ENCODE results near the gene FAM9C. TPM values are rescaled to one million over a fixed set of nuclear protein-coding genes. Genes with fewer than 3 reads are reported as not detected.
A peak's percentile ranks its signal among the peaks of the same experiment; 100 is the strongest.

The FAM9C gene
- total and polyA plus RNA-seq, 2 experiments from 2014 or later = not detected

GRCh38 chrX:13008851-13009250, 35.6 kb downstream of the FAM9C start:
- H3F3A ChIP-seq (ENCODE audit: insufficient read depth) = peaks cover 17% of the 10 kb centered on the region
- H3K27ac ChIP-seq = no peak overlapping the region
- no peak overlapping the region for H3K4me3 ChIP-seq
- H3K9me3 ChIP-seq (ENCODE audit: low read depth) = no peaks in the 10 kb centered on the region
- in situ Hi-C loops (cut with MboI) = no loop called here
- no peaks in the 10 kb centered on the region for H3K9me2 ChIP-seq (ENCODE audit: insufficient read depth)
- H2AFZ ChIP-seq = no peak overlapping the region
- H3K36me3 ChIP-seq (ENCODE audit: low read depth) = no peaks in the 10 kb centered on the region
- TF ChIP-seq EZH2 (IDR thresholded peaks at IDR 0.05; ENCODE audit: insufficient read depth, poor library complexity, severe bottlenecking) (no peak), EZH2phosphoT487 (IDR thresholded peaks at IDR 0.05; ENCODE audit: insufficient read depth, low read depth) (no peak)
- H3K79me2 ChIP-seq (ENCODE audit: insufficient read depth) = no peaks in the 10 kb centered on the region
- peaks cover 28% of the 10 kb centered on the region for H3K4me1 ChIP-seq (ENCODE audit: insufficient read depth)
- DNase-seq = no peak
- no peaks in the 10 kb centered on the region for H4K20me1 ChIP-seq (ENCODE audit: insufficient read depth)
- H3K9ac ChIP-seq = no peak overlapping the region
- no peaks in the 10 kb centered on the region for H3K27me3 ChIP-seq (replicated peaks; ENCODE audit: insufficient read depth)
- WGBS, 2 experiments (ENCODE audit: low coverage in 1 of 2, low lambda C conversion rate in 2 of 2, missing lambda C conversion rate in 2 of 2) = 96 to 100% methylated on average over 3 of the region's 3 CpGs
- H3K4me2 ChIP-seq (ENCODE audit: unreplicated experiment) = no peak overlapping the region

GRCh38 chrX:13008189-13008533, 36.3 kb downstream of the FAM9C start:
- H3K4me3 ChIP-seq = no peak overlapping the region
- H3K9me2 ChIP-seq (ENCODE audit: insufficient read depth) = no peaks in the 10 kb centered on the region
- no peak overlapping the region; the same call in 1 of the 2 replicates for H3K27ac ChIP-seq
- TF ChIP-seq EZH2 (IDR thresholded peaks at IDR 0.05; ENCODE audit: insufficient read depth, poor library complexity, severe bottlenecking) (no peak), EZH2phosphoT487 (IDR thresholded peaks at IDR 0.05; ENCODE audit: insufficient read depth, low read depth) (no peak)
- no peak overlapping the region for H3K9ac ChIP-seq
- DNase-seq = no peak
- 61% methylated on average over 2 of the region's 2 CpGs for WGBS, 2 experiments (ENCODE audit: low coverage in 1 of 2, low lambda C conversion rate in 2 of 2, missing lambda C conversion rate in 2 of 2)
- H3K27me3 ChIP-seq (replicated peaks; ENCODE audit: insufficient read depth) = no peaks in the 10 kb centered on the region
- no peaks in the 10 kb centered on the region for H3K79me2 ChIP-seq (ENCODE audit: insufficient read depth)
- no peaks in the 10 kb centered on the region for H3K36me3 ChIP-seq (ENCODE audit: low read depth)
- H3F3A ChIP-seq (ENCODE audit: insufficient read depth) = peaks cover 17% of the 10 kb centered on the region
- H4K20me1 ChIP-seq (ENCODE audit: insufficient read depth) = no peaks in the 10 kb centered on the region
- no peak overlapping the region for H2AFZ ChIP-seq
- H3K9me3 ChIP-seq (ENCODE audit: low read depth) = no peaks in the 10 kb centered on the region
- in situ Hi-C loops (cut with MboI) = no loop called here
- no peak overlapping the region for H3K4me2 ChIP-seq (ENCODE audit: unreplicated experiment)
- peaks cover 28% of the 10 kb centered on the region for H3K4me1 ChIP-seq (ENCODE audit: insufficient read depth)

GRCh38 chrX:13007519-13008188, 36.8 kb downstream of the FAM9C start:
- H3K79me2 ChIP-seq (ENCODE audit: insufficient read depth) = no peaks in the 10 kb centered on the region
- no peaks in the 10 kb centered on the region for H4K20me1 ChIP-seq (ENCODE audit: insufficient read depth)
- H3F3A ChIP-seq (ENCODE audit: insufficient read depth) = peaks cover 17% of the 10 kb centered on the region
- no peaks in the 10 kb centered on the region for H3K9me3 ChIP-seq (ENCODE audit: low read depth)
- no peak overlapping the region for H3K9ac ChIP-seq
- H3K36me3 ChIP-seq (ENCODE audit: low read depth) = no peaks in the 10 kb centered on the region
- in situ Hi-C loops (cut with MboI) = no loop called here
- no peak overlapping the region for H3K4me3 ChIP-seq
- WGBS, 2 experiments (ENCODE audit: low coverage in 1 of 2, low lambda C conversion rate in 2 of 2, missing lambda C conversion rate in 2 of 2) = 54 to 57% methylated on average over 2 of the region's 2 CpGs
- no peaks in the 10 kb centered on the region for H3K27me3 ChIP-seq (replicated peaks; ENCODE audit: insufficient read depth)
- H3K9me2 ChIP-seq (ENCODE audit: insufficient read depth) = no peaks in the 10 kb centered on the region
- DNase-seq = peak; percentile 79
- peaks cover 28% of the 10 kb centered on the region for H3K4me1 ChIP-seq (ENCODE audit: insufficient read depth)
- H2AFZ ChIP-seq = no peak overlapping the region
- TF ChIP-seq EZH2 (IDR thresholded peaks at IDR 0.05; ENCODE audit: insufficient read depth, poor library complexity, severe bottlenecking) = no peak
- TF ChIP-seq EZH2phosphoT487 (IDR thresholded peaks at IDR 0.05; ENCODE audit: insufficient read depth, low read depth) = no peak
- H3K27ac ChIP-seq = no peak overlapping the region; the same call in 1 of the 2 replicates
- H3K4me2 ChIP-seq (ENCODE audit: unreplicated experiment) = no peak overlapping the region

GRCh38 chrX:13005661-13006473, 38.6 kb downstream of the FAM9C start:
- WGBS, 2 experiments (ENCODE audit: low coverage in 1 of 2, low lambda C conversion rate in 2 of 2, missing lambda C conversion rate in 2 of 2) = 31 to 39% methylated on average over 8 to 9 of the region's 9 CpGs
- Histone ChIP-seq H3K4me2 (ENCODE audit: unreplicated experiment) (peak overlapping the region; percentile 61), H3K9ac (peak overlapping the region; percentile 57), H3K9me2 (ENCODE audit: insufficient read depth) (no peaks in the 10 kb centered on the region), H3K27ac (peak overlapping the region; percentile 63), H3K79me2 (ENCODE audit: insufficient read depth) (no peaks in the 10 kb centered on the region), H4K20me1 (ENCODE audit: insufficient read depth) (no peaks in the 10 kb centered on the region), H3K4me1 (ENCODE audit: insufficient read depth) (peaks cover 28% of the 10 kb centered on the region), H3F3A (ENCODE audit: insufficient read depth) (peaks cover 17% of the 10 kb centered on the region), H2AFZ (peak overlapping the region; percentile 41; the same call in 1 of the 2 replicates), H3K36me3 (ENCODE audit: low read depth) (no peaks in the 10 kb centered on the region), H3K9me3 (ENCODE audit: low read depth) (no peaks in the 10 kb centered on the region), H3K4me3 (no peak overlapping the region), H3K27me3 (replicated peaks; ENCODE audit: insufficient read depth) (no peaks in the 10 kb centered on the region)
- TF ChIP-seq EZH2phosphoT487 (IDR thresholded peaks at IDR 0.05; ENCODE audit: insufficient read depth, low read depth) (no peak), EZH2 (IDR thresholded peaks at IDR 0.05; ENCODE audit: insufficient read depth, poor library complexity, severe bottlenecking) (no peak)
- in situ Hi-C loops (cut with MboI) = no loop called here
- DNase-seq = peak; percentile 70
